ENCODE data around the gene INPP5B. TPM values are rescaled to one million over a fixed set of nuclear protein-coding genes. Genes with fewer than 3 reads are reported as not detected.
A peak's percentile ranks its signal among the peaks of the same experiment; 100 is the strongest.

INPP5B gene
- total and polyA plus RNA-seq, 9 of the 15 experiments (the other 6 are each of a cell fraction or from before 2014, with no cell fraction given), result 14.1 to 28.7 (median 20.9) TPM

DNA sequence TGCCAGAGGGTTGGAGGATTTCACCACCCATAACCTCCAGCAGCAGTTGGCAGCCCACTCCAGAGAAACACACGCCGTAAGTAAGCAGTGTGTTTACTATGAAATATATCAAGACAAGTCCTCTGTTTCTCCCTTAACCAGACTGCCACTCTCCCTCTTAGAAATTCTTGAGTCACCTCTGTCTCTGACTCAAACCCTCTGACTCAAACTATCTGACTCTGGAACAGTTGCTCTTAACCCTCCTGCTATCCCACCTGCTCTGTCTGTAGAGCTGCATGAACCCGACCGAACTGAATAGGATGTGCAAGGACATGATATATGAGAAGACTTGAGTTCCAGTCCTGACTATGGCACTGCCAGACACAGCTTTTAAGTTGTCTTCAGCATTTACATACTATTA lies 14.1 kb downstream of the INPP5B start (continued):
- no peak for TF ChIP-seq CEBPZ (IDR thresholded peaks at IDR 0.05; ENCODE audit: borderline replicate concordance, low read depth, low read length)

- FAIRE-seq, result peak; percentile 86
- peaks cover 8% of the 10 kb centered on the region for H4K20me1 ChIP-seq (replicated peaks; ENCODE audit: control insufficient read depth, insufficient read depth, low read length)
- TF ChIP-seq HOXB6 (CRISPR knock-in tag; IDR thresholded peaks at IDR 0.05; ENCODE audit: borderline replicate concordance) (no peak), KDM1A (IDR thresholded peaks at IDR 0.05) (peak; percentile 90 to 96), POLR2AphosphoS5 (IDR thresholded peaks at IDR 0.05; ENCODE audit: control insufficient read depth, insufficient read depth, low read depth, low read length) (peak; percentile 70), ZC3H4 (CRISPR knock-in tag; IDR thresholded peaks at IDR 0.05; ENCODE audit: borderline replicate concordance) (no peak), SMARCA5 (IDR thresholded peaks at IDR 0.05) (peak; percentile 94), FOXK2 (conservative IDR thresholded peaks at IDR 0.05 in 1 of 2, IDR thresholded peaks at IDR 0.05 in 1 of 2; ENCODE audit: low read depth in 2 of 2) (peak in 1 of 2 experiments; percentile 36; a peak in 2 of 4 replicates), ZNF212 (CRISPR knock-in tag; IDR thresholded peaks at IDR 0.05) (no peak), NFYB (IDR thresholded peaks at IDR 0.05; ENCODE audit: extremely low read depth, insufficient read length) (peak; percentile 80), USF1 (CRISPR knock-in tag; IDR thresholded peaks at IDR 0.05) (peak; percentile 57), RBM25 (IDR thresholded peaks at IDR 0.05; ENCODE audit: low read depth, low read length, severe bottlenecking) (peak; percentile 97), ERF (CRISPR knock-in tag; IDR thresholded peaks at IDR 0.05) (peak; percentile 67; the same call in 1 of the 2 replicates), SNIP1 (IDR thresholded peaks at IDR 0.05; ENCODE audit: low read depth) (no peak)
These were observed 15.3 kb downstream of the INPP5B start for GRCh38 chr1:37931361-37932158.

More at GRCh38 chr1:37931361-37932158, 15.3 kb downstream of the INPP5B start:
- Histone ChIP-seq H3K4me3 (peak overlapping the region; percentile 82), H3K36me3 (ENCODE audit: control insufficient read depth, insufficient read depth, low read length) (peaks cover 11% of the 10 kb centered on the region; the same call in 2 of the 3 replicates), H3K9me3 (replicated peaks; ENCODE audit: control insufficient read depth, insufficient read depth, low read depth, low read length) (no peaks in the 10 kb centered on the region), H3K4me1 (replicated peaks in 1 of 2; ENCODE audit: control insufficient read depth in 2 of 2, insufficient read depth in 2 of 2, low read length in 2 of 2) (peaks cover 28 to 32% of the 10 kb centered on the region in 2 experiments; a peak in 4 of 5 replicates), H3K9me1 (ENCODE audit: control insufficient read depth, insufficient read depth, low read length) (no peaks in the 10 kb centered on the region), H3K27ac (ENCODE audit: extremely low read depth, low read depth, low read length) (peak overlapping the region; percentile 80), H3K4me2 (ENCODE audit: insufficient read depth, low read length) (peak overlapping the region; percentile 92), H3K27me3 (ENCODE audit: control insufficient read depth in 2 of 2, insufficient read depth in 2 of 2, low read length in 2 of 2) (no peaks in the 10 kb centered on the region), H2AFZ (ENCODE audit: low read depth, low read length) (peak overlapping the region; percentile 98), H3K79me2 (ENCODE audit: control insufficient read depth, insufficient read depth, low read length) (peaks cover 47% of the 10 kb centered on the region), H3K9ac (ENCODE audit: insufficient read depth in 1 of 2, low read depth in 2 of 2, low read length in 2 of 2) (peak overlapping the region; percentile 81 to 98)
- POLR2A ChIA-PET, result interaction anchor here (0.5 to 2.9 kb wide), 18 partner anchors 9 to 374 kb away, joined by 3 to 24 read pairs (median 4); partner anchors contain the start of gene INPP5B
- ATAC-seq, result peak; percentile 98
- intact Hi-C loops (cut with micrococcal nuclease), result loop anchor here (5.0 kb wide), 1 partner anchor 39 kb away; no protein-coding TSS in a partner anchor
- in situ Hi-C loops (cut with MboI), result no loop called here
- CTCF ChIA-PET (ENCODE audit: low intra/inter-chr PET ratio), result interaction anchor here (0.6 kb wide), 1 partner anchor 38 kb away, joined by 3 read pairs; no protein-coding TSS in a partner anchor
- no TSS peak for BruUV-seq (replicated peaks)
- peak; percentile 98 to 100 (median 98) for DNase-seq (ENCODE audit: extremely low read depth in 1 of 4, low spot score in 3 of 4)
- under 1% methylated on average over 44 of the region's 68 CpGs for WGBS (ENCODE audit: insufficient coverage, low coverage, missing lambda C conversion rate)

Measured in K562 (cell line).